ENCODE data around the gene ARRB1.
"Not testable (repeated sequence)": the region's sequence is repeated elsewhere in the genome, so short reads cannot be mapped to it uniquely, and the experiment has no call there.

Gene ARRB1

GRCh38 chr11:75325713-75326438 is 25.6 kb downstream of the ARRB1 start:
- in situ Hi-C loops (cut with MboI; ENCODE audit: low sequenced_read_pairs): loop anchor here (5.0 kb wide), 1 partner anchor 56 kb away; no protein-coding TSS in a partner anchor

DNA sequence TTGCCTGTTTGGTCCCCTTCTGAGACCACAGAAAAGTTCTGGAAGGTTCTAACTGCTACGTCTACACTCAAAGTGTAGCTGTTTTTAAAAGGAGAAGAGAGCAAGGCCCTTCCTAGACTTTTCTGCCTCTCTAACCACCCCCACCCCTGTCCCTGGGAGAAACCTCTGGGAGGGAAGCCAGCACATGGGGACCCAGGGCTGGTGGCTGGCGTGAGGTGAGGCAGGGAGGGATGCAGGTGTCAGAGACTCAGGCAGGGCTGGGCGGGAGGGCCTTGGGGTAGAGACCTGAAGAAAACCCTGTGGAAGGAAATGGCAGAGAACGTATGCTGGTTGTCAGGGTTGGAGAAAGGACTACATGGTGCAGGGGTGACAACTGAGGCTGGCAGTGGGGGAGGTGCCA is 26.7 kb downstream of the ARRB1 start:
- in situ Hi-C loops (cut with MboI; ENCODE audit: low sequenced_read_pairs): loop anchor here (5.0 kb wide), 1 partner anchor 58 kb away; no protein-coding TSS in a partner anchor

DNA sequence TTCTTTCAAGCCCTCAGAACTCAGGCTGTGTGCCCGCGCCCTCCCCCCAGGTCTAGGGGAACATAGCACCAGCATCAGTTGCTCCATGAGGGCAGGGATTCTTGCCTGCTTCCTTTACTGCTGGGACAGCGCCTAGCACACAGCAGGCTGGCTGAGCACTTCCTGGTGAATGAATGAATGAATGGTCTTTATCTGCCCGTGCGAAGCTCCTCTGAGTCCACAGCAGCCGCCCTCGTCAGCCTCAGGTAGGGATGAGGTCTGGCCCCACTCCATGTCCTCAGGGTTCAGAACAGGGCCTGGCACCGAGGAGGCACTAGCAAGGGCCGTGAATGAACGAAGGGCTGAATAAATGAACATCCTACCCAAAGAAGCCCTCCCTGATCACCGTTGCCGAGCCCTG is 27.3 kb downstream of the ARRB1 start:
- in situ Hi-C loops (cut with MboI; ENCODE audit: low sequenced_read_pairs): no loop called here

GRCh38 chr11:75323609-75324008 is 27.9 kb downstream of the ARRB1 start:
- in situ Hi-C loops (cut with MboI; ENCODE audit: low sequenced_read_pairs): no loop called here

DNA sequence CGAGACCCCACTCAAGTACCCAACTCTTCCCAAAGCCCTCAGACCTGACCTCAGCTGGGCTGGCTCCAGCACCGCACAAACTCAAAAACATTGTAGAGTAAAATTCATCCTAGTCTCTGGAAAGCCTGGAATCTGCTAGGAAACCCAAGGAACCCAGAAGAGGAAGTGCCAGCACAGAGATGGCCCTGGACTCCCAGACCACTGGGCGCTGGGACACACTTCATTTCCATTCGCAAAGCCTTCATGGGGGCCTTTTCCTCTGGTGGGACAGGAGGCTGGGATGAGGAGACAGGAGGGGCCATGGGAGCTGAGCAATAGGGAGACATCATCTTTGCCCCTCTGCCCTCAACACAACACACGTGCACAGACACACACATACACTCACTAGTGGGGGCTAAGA is 30.8 kb downstream of the ARRB1 start:
- in situ Hi-C loops (cut with MboI; ENCODE audit: low sequenced_read_pairs): no loop called here

GRCh38 chr11:75320046-75320618 is 31.3 kb downstream of the ARRB1 start:
- in situ Hi-C loops (cut with MboI; ENCODE audit: low sequenced_read_pairs): no loop called here

- in situ Hi-C loops (cut with MboI; ENCODE audit: low sequenced_read_pairs): no loop called here
Measured at GRCh38 chr11:75319035-75319877, 32.2 kb downstream of the ARRB1 start.

GRCh38 chr11:75317446-75318122 is 33.9 kb downstream of the ARRB1 start:
- in situ Hi-C loops (cut with MboI; ENCODE audit: low sequenced_read_pairs): no loop called here

GRCh38 chr11:75315439-75315805 is 36.0 kb downstream of the ARRB1 start:
- in situ Hi-C loops (cut with MboI; ENCODE audit: low sequenced_read_pairs): no loop called here

GRCh38 chr11:75314771-75315438 is 36.6 kb downstream of the ARRB1 start:
- in situ Hi-C loops (cut with MboI; ENCODE audit: low sequenced_read_pairs): no loop called here

- in situ Hi-C loops (cut with MboI; ENCODE audit: low sequenced_read_pairs): no loop called here
Measured at GRCh38 chr11:75313513-75314272, 37.8 kb downstream of the ARRB1 start.

GRCh38 chr11:75312346-75312745 is 39.1 kb downstream of the ARRB1 start:
- in situ Hi-C loops (cut with MboI; ENCODE audit: low sequenced_read_pairs): no loop called here

GRCh38 chr11:75311858-75312288 is 39.6 kb downstream of the ARRB1 start:
- in situ Hi-C loops (cut with MboI; ENCODE audit: low sequenced_read_pairs): no loop called here

GRCh38 chr11:75308986-75309385 is 42.5 kb downstream of the ARRB1 start:
- in situ Hi-C loops (cut with MboI; ENCODE audit: low sequenced_read_pairs): no loop called here

GRCh38 chr11:75308116-75308515 is 43.3 kb downstream of the ARRB1 start:
- in situ Hi-C loops (cut with MboI; ENCODE audit: low sequenced_read_pairs): no loop called here

DNA sequence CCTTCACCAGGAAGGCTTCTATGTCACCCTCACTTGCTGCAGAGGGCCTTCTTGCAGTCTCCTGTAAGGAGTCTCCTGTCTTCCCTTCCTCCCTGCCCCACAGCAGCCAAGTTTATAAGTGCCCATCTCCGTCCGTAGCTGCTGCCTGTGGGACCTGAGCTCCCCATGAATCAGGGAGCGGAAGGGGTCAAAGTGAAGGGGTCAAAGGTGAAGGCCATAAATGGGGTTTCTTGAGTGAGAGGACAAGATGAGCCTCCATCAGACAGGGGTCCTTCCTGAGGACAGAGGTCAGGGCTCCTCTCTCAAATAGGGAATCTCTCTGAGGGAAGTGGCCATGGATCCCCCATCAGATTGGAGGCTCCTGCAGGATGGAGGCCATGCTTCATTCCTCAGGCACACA is 44.4 kb downstream of the ARRB1 start:
- in situ Hi-C loops (cut with MboI; ENCODE audit: low sequenced_read_pairs): no loop called here

DNA sequence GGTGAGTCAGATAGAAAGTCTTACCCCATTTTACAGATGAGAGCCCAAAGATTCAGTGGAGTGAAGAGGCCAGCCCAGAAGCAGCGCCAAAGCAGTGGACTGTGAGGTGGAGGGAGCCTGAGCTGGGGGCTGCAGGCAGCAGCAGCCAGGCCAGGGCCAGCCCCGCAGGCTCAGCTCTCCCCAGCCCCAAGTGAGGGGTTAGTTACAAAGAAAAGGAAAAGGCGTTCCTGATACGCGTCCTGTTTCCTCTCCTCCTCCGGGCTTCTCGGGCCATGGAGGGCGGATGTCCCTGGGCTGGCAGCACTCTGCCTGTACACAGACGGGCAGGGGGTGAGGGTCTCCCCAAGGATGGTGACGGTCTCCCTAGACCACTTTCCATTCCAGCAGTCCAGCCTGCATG is 44.9 kb downstream of the ARRB1 start:
- in situ Hi-C loops (cut with MboI; ENCODE audit: low sequenced_read_pairs): no loop called here

DNA sequence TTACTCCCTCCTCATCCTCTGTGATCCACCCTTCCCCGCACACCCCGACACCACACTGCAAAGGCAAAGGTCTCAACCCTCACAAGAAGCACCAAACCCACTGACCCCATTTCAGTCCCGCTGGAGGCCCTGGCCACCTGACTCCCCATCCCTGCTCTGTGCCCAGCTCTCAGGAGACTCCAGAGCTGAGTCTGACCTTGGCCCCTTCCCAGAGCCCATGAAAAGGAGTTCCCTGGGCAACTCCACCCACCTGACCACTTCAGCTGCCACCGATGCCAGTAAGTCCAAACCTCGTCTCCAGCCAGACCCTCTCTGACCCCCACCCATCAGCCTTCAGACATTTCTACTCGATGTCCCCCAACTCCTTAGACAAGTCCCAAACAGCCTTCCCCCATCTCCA is 45.5 kb downstream of the ARRB1 start:
- in situ Hi-C loops (cut with MboI; ENCODE audit: low sequenced_read_pairs): no loop called here

- in situ Hi-C loops (cut with MboI; ENCODE audit: low sequenced_read_pairs): no loop called here
Measured at GRCh38 chr11:75305452-75305851, 46.0 kb downstream of the ARRB1 start.

DNA sequence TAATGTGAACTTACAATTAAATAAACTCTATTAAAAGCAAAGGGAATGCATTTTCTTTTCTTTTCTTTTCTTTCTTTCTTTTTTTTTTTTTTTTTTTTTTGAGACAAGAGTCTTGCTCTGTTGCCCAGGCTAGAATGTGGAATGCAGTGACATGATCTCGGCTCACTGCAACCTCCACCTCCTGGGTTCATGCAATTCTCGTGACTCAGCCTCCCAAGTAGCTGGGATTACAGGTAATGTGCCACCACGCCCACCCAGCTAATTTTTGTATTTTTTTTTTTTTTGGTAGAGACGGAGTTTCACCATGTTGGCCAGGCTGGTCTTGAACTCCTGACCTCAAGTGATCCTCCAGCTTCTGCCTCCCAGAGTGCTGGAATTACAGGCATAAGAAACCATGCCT is 46.5 kb downstream of the ARRB1 start:
- in situ Hi-C loops (cut with MboI; ENCODE audit: low sequenced_read_pairs): not testable (repeated sequence)
